ENCODE measurements around the gene MRPL17.

Gene MRPL17

DNA sequence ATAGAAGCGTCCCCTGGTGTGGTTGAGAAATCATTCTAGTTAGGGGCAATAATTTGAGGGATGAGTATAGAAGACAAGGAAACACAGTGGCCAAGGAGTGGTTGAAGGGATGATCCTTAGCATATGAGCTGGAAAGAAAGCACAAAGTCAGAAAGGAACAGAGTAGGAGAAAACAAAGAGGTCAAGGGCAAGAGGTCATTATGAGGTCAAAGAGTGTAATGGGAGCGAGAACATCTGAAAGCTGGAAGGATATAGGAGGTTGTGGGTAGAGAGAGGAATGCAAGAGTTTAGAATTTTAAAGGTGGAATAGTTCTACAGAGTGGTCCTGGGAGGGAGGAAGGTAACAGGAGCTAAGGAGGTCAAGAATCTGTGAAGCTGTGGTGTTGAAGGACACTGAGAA is 29.5 kb downstream of the MRPL17 start:
- DNase-seq: no peak

DNA sequence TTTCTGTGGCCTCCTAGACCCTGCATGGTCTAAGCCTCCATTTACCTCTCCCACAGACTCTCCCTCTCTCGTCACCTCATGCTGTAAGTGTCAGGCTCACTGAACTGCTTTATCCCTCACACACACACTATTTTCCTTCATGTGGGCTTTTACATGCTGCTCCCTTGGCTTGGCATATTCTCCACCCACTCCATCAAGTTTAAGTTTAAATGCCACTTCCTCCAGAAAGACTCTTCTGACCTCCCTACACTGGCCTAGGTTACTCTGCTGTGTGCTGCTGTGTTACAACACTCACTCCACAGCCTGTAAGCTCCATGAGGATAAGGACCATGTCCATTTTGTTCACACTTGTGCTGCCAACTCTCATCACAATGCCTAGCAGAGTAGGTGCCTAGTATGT is 30.0 kb downstream of the MRPL17 start:
- no peak for DNase-seq

DNA sequence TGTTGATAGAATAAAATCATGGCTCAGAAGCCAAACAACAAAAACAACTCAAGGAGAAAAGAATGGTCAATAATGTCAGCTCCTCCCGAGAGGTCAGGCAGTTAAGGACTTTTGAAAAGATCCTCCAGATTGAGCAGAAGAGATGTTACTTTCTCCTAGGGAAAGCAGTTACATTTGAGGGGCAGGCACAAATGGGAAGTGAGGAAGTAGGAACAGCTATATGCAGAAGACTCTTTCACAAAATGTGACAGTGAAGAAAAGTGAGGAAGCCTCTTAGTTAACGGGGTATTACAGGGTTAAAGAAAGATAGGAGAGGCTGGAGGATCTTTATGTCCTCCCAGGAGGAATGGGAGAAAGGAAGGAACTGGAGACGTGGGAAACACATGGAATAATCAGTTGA is 31.0 kb downstream of the MRPL17 start:
- no peak for DNase-seq

DNA sequence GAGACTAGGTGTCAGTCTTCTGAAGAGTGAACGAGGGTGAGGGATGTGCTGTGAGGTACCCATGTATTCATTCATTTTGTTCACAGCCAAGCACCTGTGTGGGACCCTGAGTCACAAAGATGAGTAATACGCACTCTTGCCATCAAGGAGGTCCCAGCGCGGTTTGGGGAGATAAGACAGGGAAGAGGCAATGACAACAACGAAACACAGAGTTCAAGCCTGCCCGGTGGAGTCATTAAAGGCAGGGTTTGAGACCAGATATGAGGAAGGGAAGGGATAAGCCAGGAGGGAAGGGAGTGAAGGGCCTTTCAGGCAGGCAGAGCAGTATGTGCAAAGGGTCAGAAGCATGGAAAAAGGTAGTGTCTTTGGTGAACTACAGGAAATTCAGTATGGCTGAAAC is 32.2 kb downstream of the MRPL17 start:
- DNase-seq: no peak

DNA sequence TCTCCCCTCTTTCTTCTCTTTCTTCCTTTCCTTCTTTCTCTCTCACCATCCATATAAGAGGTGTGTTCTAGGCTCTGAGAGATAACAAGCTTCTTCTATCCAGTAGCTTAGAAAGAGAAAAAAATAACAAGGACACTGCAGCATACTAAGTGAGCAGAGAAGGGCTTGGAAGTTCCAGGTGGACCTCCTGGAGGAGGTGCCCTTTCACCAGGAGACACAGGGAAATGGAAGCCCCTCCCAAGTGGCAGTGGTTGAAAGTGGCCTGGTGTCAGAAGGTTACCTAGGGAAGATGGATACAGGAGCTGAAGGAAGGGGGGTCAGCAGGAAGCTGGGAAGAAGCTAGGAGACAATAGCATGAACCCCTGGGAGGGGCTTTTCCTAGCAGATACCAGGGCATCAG is 33.0 kb downstream of the MRPL17 start:
- DNase-seq: no peak

DNA sequence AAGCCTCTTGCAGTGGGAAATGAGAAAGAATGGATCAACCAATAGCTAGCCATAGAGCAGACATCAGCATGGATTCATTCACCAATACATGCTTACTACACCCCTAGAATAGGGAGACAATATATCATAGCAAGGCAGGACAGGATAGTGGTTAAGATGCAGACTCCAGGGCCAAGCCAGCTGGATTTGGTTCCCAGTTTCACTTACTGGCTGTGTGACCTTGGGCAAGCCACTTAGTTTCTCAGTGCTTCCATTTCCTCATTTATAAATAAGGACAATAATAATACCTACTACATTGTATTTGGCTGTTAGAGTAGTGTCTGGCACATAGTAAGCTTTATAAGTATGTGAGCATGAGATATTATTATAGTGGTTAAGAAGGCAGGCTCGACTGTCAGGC is 34.6 kb downstream of the MRPL17 start:
- DNase-seq: no peak

DNA sequence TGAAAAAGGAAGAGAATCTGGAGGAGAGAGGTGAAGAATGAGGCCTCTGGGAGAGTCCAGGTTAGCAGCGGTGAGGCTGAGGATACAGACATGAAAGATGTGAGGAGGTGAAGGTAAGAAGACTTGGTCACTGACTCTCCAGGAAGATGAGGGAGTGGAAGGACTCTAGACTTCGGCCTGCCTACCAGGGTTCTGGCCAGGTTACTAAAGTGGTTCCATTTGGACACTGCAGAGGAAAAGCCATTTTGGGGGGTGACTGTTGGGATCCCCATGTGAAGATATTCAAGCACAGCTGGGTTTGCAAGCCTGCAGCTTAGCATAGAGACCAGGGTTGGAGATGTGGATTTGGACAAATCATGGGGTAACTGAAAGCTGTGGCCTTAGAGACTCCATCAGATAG is 35.3 kb downstream of the MRPL17 start:
- DNase-seq: no peak

GRCh38 chr11:6646918-6647679 is 36.0 kb downstream of the MRPL17 start:
- DNase-seq: no peak

DNA sequence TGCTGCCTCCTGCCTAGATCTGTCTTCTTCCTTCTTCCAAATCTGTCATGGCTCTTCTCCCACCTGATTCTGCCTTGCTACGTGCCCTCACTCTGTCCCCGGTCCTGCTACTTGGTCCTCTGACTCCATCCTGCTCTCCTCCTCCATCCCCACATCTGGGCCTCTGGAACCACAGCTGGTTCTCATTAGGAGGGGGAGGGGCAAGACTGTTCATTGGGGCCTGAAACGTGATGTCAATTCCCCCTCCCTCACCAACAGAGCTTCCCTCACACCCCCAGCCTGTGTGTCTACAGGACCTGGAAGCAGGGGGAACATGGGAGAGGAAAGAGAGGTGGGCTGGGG is 36.6 kb downstream of the MRPL17 start:
- DNase-seq: no peak

- no peak for DNase-seq
These were observed 37.1 kb downstream of the MRPL17 start for GRCh38 chr11:6646071-6646470.

GRCh38 chr11:6642957-6643356 is 40.2 kb downstream of the MRPL17 start:
- DNase-seq: no peak

GRCh38 chr11:6640985-6641701 is 42.0 kb downstream of the MRPL17 start:
- no peak for DNase-seq

GRCh38 chr11:6640036-6640984 is 42.8 kb downstream of the MRPL17 start:
- DNase-seq: no peak

GRCh38 chr11:6638429-6638828 is 44.7 kb downstream of the MRPL17 start:
- DNase-seq: no peak

GRCh38 chr11:6637871-6638270 is 45.3 kb downstream of the MRPL17 start:
- no peak for DNase-seq

DNA sequence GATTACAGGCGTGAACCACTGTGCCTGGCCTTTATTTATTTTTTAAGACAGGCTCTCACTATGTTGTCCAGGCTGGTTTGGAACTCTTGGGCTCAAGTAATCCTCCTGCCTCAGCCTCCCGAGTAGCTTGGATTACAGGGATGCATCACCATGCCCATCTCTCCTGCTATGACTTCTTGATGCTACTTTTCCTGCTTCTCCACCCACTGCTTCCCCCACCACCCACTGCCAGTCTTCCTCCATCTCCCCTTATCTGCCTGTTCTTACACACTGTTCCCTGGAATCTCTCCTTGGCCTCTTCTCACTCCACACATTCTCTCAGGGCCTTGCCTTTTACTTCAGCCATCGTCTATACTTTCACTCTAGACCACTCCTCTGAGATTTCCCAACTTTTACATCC is 46.7 kb downstream of the MRPL17 start:
- no peak for DNase-seq

GRCh38 chr11:6635082-6635932 is 47.8 kb downstream of the MRPL17 start:
- DNase-seq: no peak

- no peak for DNase-seq
These were observed 48.6 kb downstream of the MRPL17 start for GRCh38 chr11:6634534-6634933.

DNA sequence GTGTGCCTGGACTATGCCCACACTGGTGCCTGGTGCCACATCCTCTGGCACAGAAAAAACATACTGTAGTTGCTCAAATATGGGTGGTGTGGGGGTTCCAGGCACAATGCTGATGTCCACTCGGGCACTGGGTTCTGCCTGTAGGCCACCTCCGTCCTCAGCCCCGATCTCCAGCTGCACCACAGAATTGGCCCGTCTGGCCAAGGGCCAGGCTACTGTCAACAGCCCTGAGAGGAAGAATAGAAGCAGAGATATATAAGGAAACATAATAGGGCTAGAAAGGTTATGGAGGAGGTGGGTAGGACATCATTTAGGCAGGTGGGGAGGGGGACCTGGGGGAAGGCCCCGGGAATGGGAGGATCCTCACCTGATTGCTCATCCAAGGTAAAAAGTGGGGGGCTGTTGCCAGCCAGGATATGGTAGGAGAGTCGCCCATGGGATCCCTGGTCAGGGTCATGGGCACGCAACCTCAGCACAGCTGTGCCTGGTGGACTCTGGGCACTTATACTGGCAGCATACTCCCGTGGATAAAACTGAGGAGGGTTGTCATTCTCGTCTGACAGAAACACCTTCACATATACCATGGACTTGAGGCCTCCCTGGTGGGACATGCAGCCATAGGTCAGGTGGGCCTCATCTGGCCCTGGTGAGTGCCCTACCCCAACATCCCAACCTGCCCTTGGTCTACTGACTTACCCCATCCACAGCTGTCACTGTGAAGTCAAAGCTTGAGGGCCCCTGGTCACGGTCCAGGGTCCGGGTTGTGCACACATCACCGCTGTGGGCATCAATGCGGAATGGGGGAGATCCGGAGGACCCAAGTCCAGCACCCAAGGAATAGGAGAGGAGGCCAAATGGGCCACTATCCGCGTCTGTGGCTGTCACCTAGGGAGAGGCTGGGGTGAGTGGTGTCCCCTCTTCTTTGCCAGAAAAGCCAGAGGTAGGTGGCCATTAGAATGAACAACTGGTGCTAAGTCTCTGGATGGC is 49.4 kb downstream of the MRPL17 start:
- no peak for DNase-seq

DNA sequence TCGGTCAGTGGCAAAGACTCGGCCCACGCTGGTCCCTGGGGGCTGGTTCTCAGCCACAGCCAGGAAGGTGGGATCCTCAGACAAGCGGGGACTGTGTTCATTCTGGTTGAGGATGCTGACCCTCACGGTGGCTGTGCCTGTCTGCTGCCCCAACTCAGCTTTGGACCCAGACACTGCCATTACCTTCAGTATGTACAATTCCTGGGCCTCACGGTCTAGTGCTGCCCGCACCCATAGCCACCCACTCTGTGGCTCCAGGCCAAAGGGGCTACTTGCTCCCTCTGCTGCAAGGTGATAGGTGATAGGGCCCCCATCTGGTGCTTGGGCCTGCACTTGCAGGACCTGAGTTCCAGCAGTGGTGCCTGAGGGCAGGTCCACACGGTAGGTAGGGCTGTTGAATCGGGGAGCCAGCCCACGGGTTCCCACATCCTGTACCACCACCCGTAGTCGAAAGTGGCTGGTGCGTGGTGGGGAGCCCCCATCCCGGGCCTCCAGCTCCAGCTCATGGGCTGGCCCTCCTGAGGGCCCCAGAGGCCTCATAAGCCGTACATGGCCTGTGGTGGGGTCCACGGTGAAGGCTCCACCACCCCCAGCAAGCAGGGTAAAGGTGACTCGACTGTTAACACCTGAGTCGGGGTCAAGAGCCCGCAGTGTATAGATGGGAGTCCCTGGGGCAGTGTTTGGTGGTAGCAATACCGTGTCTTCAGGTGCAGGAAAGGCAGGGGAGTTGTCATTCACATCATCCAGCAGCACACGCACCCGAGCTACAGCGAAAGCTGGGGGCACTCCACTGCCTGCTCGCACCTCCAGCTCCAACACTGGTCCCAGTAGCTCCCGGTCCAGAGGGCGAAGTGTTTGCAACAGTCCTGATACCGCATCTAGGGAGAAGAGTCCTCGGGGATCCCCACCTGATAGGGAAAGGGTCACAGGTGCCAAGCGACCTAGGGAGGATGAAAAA is 50.7 kb downstream of the MRPL17 start:
- DNase-seq: no peak

Data from NCI-H1694 (cell line).